Panc1 (cell line): ENCODE measurements around the gene CLRN1. TPM values are rescaled to one million over a fixed set of nuclear protein-coding genes. Genes with fewer than 3 reads are reported as not detected.

Source experiments
- ATAC-seq: fragments of 200-7000 bp; cut with Tn5 transposase; 2 replicates; pipeline ENCODE4 v1.9.1; 2020; ENCODE audit warnings: mild to moderate bottlenecking, moderate library complexity
- BruUV-seq: library from RNA; stranded (reverse); fragments of 400-500 nt; replicated peaks from 2 replicates; lab custom pipeline; 2021; lab: Mats Ljungman, UMichigan
- CTCF ChIA-PET: fragments of 300-600 bp; sonication (Branson Sonifier 250); formaldehyde crosslinking; loops from one replicate; lab custom pipeline; 2022; ENCODE audit warnings: antibody characterized with exemption; lab: Charles Lee
- POLR2A ChIA-PET: fragments of 300-600 bp; sonication (Branson Sonifier 250); formaldehyde crosslinking; loops from one replicate; lab custom pipeline; 2022; ENCODE audit warnings: antibody characterized with exemption; lab: Charles Lee
- DNase-seq: peaks from one replicate; pipeline ENCODE4 v3.0.0-alpha.2; 2010; ENCODE audit warnings: low read depth, low spot score
- H3K27ac ChIP-seq: 2 replicates; pipeline ENCODE4 v1.5.1; 2011; ENCODE audit warnings: mild to moderate bottlenecking, low read length, inconsistent platforms
- H3K27me3 ChIP-seq: fragments of 200-500 bp; sonication (Bioruptor generic); 2 replicates; pipeline ENCODE4 v1.6.0; 2014; ENCODE audit warnings: low read length, inconsistent platforms; ENCODE audit not compliant: control insufficient read depth, insufficient read depth
- H3K36me3 ChIP-seq: fragments of 200-500 bp; sonication (Bioruptor generic); 2 replicates; pipeline ENCODE4 v1.5.1; 2014; ENCODE audit warnings: inconsistent platforms, mild to moderate bottlenecking, low read length, moderate library complexity; ENCODE audit not compliant: control insufficient read depth, insufficient read depth
- H3K4me1 ChIP-seq: 2 replicates; pipeline ENCODE4 v1.5.1; 2011; ENCODE audit warnings: inconsistent platforms, mild to moderate bottlenecking, low read length, moderate library complexity; ENCODE audit not compliant: control insufficient read depth, insufficient read depth
- H3K4me3 ChIP-seq, 2 experiments: 2 replicates each; pipeline ENCODE4 v1.5.1; 2011 to 2012; ENCODE audit warnings: low read depth in 2 of 2, low read length in 2 of 2, mild to moderate bottlenecking in 2 of 2, inconsistent platforms in 1 of 2, moderate library complexity in 1 of 2
- H3K9me3 ChIP-seq: fragments of 200-500 bp; sonication (Bioruptor generic); 2 replicates; pipeline ENCODE4 v1.5.1; 2014; ENCODE audit warnings: low read depth, mild to moderate bottlenecking, inconsistent platforms, low read length, moderate library complexity; ENCODE audit not compliant: control insufficient read depth, insufficient read depth
- POLR2AphosphoS5 ChIP-seq: IDR thresholded peaks from 2 replicates; pipeline ENCODE4 v1.6.1; 2012; ENCODE audit warnings: mild to moderate bottlenecking, low read depth, low read length, moderate library complexity
- REST ChIP-seq, 2 experiments: IDR thresholded peaks; 2 replicates each; pipeline ENCODE4 v1.6.1; 2011 to 2012; ENCODE audit warnings: low read depth in 2 of 2, control low read depth in 1 of 2, low read length in 1 of 2, mild to moderate bottlenecking in 1 of 2, moderate library complexity in 1 of 2; ENCODE audit not compliant: insufficient read depth in 1 of 2
- SIN3A ChIP-seq: IDR thresholded peaks from 2 replicates; pipeline ENCODE4 v1.6.1; 2012; ENCODE audit warnings: low read depth, mild to moderate bottlenecking, low read length, moderate library complexity, borderline replicate concordance; ENCODE audit not compliant: insufficient read depth
- TCF7L2 ChIP-seq: IDR thresholded peaks from 2 replicates; pipeline ENCODE4 v1.6.1; 2011; ENCODE audit warnings: mild to moderate bottlenecking, low read depth, low read length, inconsistent platforms
- in situ Hi-C: cut with HindIII; loops from 2 replicates; pipeline ENCODE4 v1.10.0; 2016; ENCODE audit warnings: low sequenced_read_pairs, low pct_unique_long_range_greater_than_20kb
- intact Hi-C: fragments of 100-400 bp; cut with micrococcal nuclease; formaldehyde crosslinking; loops from one replicate; pipeline ENCODE4 v1.10.0; 2022; ENCODE audit not compliant: unreplicated experiment
- total RNA-seq: library from RNA; stranded (reverse); gene quantifications from one replicate; pipeline ENCODE4 v1.2.1, GENCODE V29; 2021; ENCODE audit not compliant: unreplicated experiment
- TF ChIP-seq, protein P1 (sequence below): fragments of 450-650 bp; IDR thresholded peaks from 2 replicates; pipeline ENCODE4 v1.5.1; 2017; ENCODE audit warnings: mild to moderate bottlenecking

Gene CLRN1
- total RNA-seq, 1 experiment from 2014 or later, result not detected

DNA sequence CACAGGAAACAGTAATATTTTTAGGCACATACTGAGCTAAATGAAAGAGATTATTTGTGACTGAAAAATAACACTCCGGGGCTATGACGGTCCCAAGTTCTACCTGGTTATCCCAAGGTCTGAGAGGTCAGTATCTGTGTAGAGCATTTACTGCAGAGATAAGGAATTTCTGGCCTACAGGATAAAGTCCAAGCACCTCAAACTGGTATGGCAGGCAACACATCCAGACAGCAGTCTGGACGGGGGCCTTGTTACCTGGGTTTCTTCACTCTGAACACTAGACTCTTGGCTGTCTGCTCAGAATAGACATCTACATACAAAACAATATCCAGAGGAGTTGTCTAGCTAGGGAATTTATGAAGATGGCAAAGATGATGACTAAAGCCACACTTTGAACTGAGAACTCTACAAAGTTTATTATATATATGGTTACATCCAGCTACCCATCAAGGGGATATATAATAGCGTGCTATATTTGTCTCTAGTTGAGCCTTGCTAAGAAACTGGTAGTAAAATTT is 42.0 kb upstream of the CLRN1 start:
- POLR2A ChIA-PET, result no interaction called here
- DNase-seq (no peak), ATAC-seq (no peak)
- TF ChIP-seq, protein P1, sequence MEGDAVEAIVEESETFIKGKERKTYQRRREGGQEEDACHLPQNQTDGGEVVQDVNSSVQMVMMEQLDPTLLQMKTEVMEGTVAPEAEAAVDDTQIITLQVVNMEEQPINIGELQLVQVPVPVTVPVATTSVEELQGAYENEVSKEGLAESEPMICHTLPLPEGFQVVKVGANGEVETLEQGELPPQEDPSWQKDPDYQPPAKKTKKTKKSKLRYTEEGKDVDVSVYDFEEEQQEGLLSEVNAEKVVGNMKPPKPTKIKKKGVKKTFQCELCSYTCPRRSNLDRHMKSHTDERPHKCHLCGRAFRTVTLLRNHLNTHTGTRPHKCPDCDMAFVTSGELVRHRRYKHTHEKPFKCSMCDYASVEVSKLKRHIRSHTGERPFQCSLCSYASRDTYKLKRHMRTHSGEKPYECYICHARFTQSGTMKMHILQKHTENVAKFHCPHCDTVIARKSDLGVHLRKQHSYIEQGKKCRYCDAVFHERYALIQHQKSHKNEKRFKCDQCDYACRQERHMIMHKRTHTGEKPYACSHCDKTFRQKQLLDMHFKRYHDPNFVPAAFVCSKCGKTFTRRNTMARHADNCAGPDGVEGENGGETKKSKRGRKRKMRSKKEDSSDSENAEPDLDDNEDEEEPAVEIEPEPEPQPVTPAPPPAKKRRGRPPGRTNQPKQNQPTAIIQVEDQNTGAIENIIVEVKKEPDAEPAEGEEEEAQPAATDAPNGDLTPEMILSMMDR, result no peak
- TF ChIP-seq POLR2AphosphoS5, result no peak
- no peak for TF ChIP-seq REST (IDR thresholded peaks at IDR 0.05; ENCODE audit: insufficient read depth in 1 of 2, low read depth in 2 of 2, low read length in 1 of 2)
- no peak for TF ChIP-seq TCF7L2
- no peak for TF ChIP-seq SIN3A
- Histone ChIP-seq H3K36me3 (no peaks in the 10 kb centered on the region), H3K27me3 (peaks cover 26% of the 10 kb centered on the region), H3K4me1 (no peaks in the 10 kb centered on the region), H3K9me3 (no peaks in the 10 kb centered on the region), H3K27ac (no peak overlapping the region), H3K4me3 (no peak overlapping the region)
- CTCF ChIA-PET, result no interaction called here
- BruUV-seq, result no TSS peak
- intact Hi-C loops (no loop called here), in situ Hi-C loops (no loop called here)

DNA sequence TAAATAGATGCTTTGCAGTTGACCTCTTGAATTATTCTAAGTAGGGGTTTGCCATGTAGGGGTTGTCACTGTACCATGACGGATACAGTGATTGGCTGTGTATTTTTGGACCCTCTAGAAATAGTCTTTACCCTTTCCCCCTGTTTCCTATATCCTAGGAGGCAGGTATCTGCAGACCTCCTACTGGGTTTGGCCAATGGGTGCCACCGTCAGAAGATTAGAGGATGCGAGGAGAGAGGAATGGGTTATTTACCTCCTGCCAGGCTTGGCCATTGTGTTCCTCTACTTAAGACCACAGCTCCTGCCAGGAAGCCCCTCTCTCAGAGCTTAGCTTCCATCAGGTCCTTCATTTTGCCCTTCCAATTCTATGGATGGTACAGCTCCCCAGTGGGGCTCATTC is 40.2 kb upstream of the CLRN1 start:
- CTCF ChIA-PET, result no interaction called here
- H3K36me3 ChIP-seq, result no peaks in the 10 kb centered on the region
- intact Hi-C loops (no loop called here), in situ Hi-C loops (no loop called here)
- no TSS peak for BruUV-seq
- H3K4me1 ChIP-seq, result no peaks in the 10 kb centered on the region
- no peak for TF ChIP-seq POLR2AphosphoS5
- no peak for TF ChIP-seq SIN3A
- TF ChIP-seq REST (IDR thresholded peaks at IDR 0.05; ENCODE audit: insufficient read depth in 1 of 2, low read depth in 2 of 2, low read length in 1 of 2), result no peak
- TF ChIP-seq, protein P1, result no peak
- TF ChIP-seq TCF7L2, result no peak
- DNase-seq, result no peak
- H3K4me3 ChIP-seq, result no peak overlapping the region
- no peak for ATAC-seq
- POLR2A ChIA-PET, result interaction anchor here (0.6 kb wide), 1 partner anchor 399 kb away, joined by 4 read pairs; no protein-coding TSS in a partner anchor
- H3K27ac ChIP-seq, result no peak overlapping the region
- H3K27me3 ChIP-seq, result peaks cover 15% of the 10 kb centered on the region
- no peaks in the 10 kb centered on the region for H3K9me3 ChIP-seq
